DND-41 (cell line): ENCODE measurements around the gene RASSF8.

Experiments used
- CTCF ChIP-seq: IDR thresholded peaks from 2 replicates; pipeline ENCODE4 v1.5.1; 2012; ENCODE audit warnings: borderline replicate concordance, low read length, moderate library complexity, mild to moderate bottlenecking; ENCODE audit not compliant: poor library complexity, severe bottlenecking; ENCODE audit errors: extremely low read depth
- EZH2 ChIP-seq: IDR thresholded peaks from 3 replicates; pipeline ENCODE4 v1.6.1; 2012; ENCODE audit warnings: borderline replicate concordance, low read depth, mild to moderate bottlenecking, moderate library complexity, low read length, inconsistent platforms; ENCODE audit not compliant: severe bottlenecking

- TF ChIP-seq CTCF (no peak), EZH2 (no peak)
Measured at GRCh38 chr12:25979563-25979962, 21.1 kb downstream of the RASSF8 start.
